IMR-90 (cell line): ENCODE data around the gene SAMD8. TPM values are rescaled to one million over a fixed set of nuclear protein-coding genes. Genes with fewer than 3 reads are reported as not detected.

Experiments
- ATAC-seq: fragments of 200-7000 bp; cut with Tn5 transposase; 2 replicates; pipeline ENCODE4 v1.9.1; 2020; ENCODE audit warnings: low read depth, mild to moderate bottlenecking, moderate library complexity
- BruUV-seq: library from RNA; stranded (reverse); fragments of 400-500 nt; replicated peaks from 2 replicates; lab custom pipeline; 2021; lab: Mats Ljungman, UMichigan
- CTCF ChIA-PET: fragments of 300-600 bp; formaldehyde crosslinking; extraction: SDS; loops from one replicate; lab custom pipeline; 2021; ENCODE audit warnings: antibody characterized with exemption; lab: Yijun Ruan, JAX
- POLR2A ChIA-PET: fragments of 300-600 bp; sonication (Branson Sonifier 250); formaldehyde crosslinking; loops from one replicate; lab custom pipeline; 2022; ENCODE audit warnings: antibody characterized with exemption; ENCODE audit not compliant: unreplicated experiment; lab: Charles Lee
- DNase-seq: peaks from one replicate; pipeline ENCODE4 v3.0.0; 2013
- H2AFZ ChIP-seq: replicated peaks from 2 replicates; pipeline ENCODE3; 2013; ENCODE audit warnings: low read length, mild to moderate bottlenecking; ENCODE audit not compliant: poor library complexity
- H2AK5ac ChIP-seq: 2 replicates; pipeline ENCODE4 v1.6.1; 2013; ENCODE audit warnings: low read depth, low read length, inconsistent platforms
- H2AK9ac ChIP-seq: replicated peaks from 2 replicates; pipeline ENCODE3; 2013; ENCODE audit warnings: mild to moderate bottlenecking, low read depth, low read length, moderate library complexity; ENCODE audit not compliant: poor library complexity
- H2BK120ac ChIP-seq: 2 replicates; pipeline ENCODE4 v1.6.1; 2013; ENCODE audit warnings: low read depth, low read length, inconsistent platforms
- H2BK15ac ChIP-seq: 3 replicates; pipeline ENCODE4 v1.6.1; 2013; ENCODE audit warnings: low read depth, low read length, inconsistent platforms
- H2BK20ac ChIP-seq: 2 replicates; pipeline ENCODE4 v1.6.1; 2013; ENCODE audit warnings: low read depth, mild to moderate bottlenecking, inconsistent platforms, low read length, moderate library complexity
- H2BK5ac ChIP-seq: 2 replicates; pipeline ENCODE4 v1.6.1; 2013; ENCODE audit warnings: mild to moderate bottlenecking, low read depth, low read length, inconsistent platforms; ENCODE audit not compliant: poor library complexity, severe bottlenecking
- H3K14ac ChIP-seq: replicated peaks from 2 replicates; pipeline ENCODE4 v1.6.1; 2013; ENCODE audit warnings: low read depth, low read length, inconsistent platforms
- H3K18ac ChIP-seq: 2 replicates; pipeline ENCODE4 v1.6.1; 2013; ENCODE audit warnings: low read depth, low read length, control low read depth
- H3K23ac ChIP-seq: 2 replicates; pipeline ENCODE4 v1.6.1; 2013; ENCODE audit warnings: low read depth, low read length, inconsistent platforms
- H3K27ac ChIP-seq: 2 replicates; pipeline ENCODE4 v1.5.1; 2013; ENCODE audit warnings: mild to moderate bottlenecking, control low read depth, low read length; ENCODE audit not compliant: insufficient read depth
- H3K27me3 ChIP-seq: 2 replicates; pipeline ENCODE4 v1.6.1; 2013; ENCODE audit warnings: low read length; ENCODE audit not compliant: control insufficient read depth, insufficient read depth
- H3K36me3 ChIP-seq: 2 replicates; pipeline ENCODE4 v1.6.1; 2013; ENCODE audit warnings: low read length, mixed read lengths; ENCODE audit not compliant: control insufficient read depth, insufficient read depth
- H3K4ac ChIP-seq: 2 replicates; pipeline ENCODE4 v1.6.1; 2013; ENCODE audit warnings: low read depth, low read length, inconsistent platforms
- H3K4me1 ChIP-seq: 2 replicates; pipeline ENCODE4 v1.6.1; 2013; ENCODE audit warnings: low read length, mixed read lengths; ENCODE audit not compliant: control insufficient read depth, insufficient read depth
- H3K4me2 ChIP-seq: 2 replicates; pipeline ENCODE4 v1.6.1; 2013; ENCODE audit warnings: low read depth, mild to moderate bottlenecking, control low read depth, low read length, moderate library complexity
- H3K4me3 ChIP-seq: 2 replicates; pipeline ENCODE4 v1.5.1; 2013; ENCODE audit warnings: low read depth, mild to moderate bottlenecking, control low read depth, low read length, moderate library complexity; ENCODE audit not compliant: insufficient read depth
- H3K56ac ChIP-seq: 2 replicates; pipeline ENCODE4 v1.6.1; 2013; ENCODE audit warnings: low read length, inconsistent platforms; ENCODE audit not compliant: insufficient read depth; ENCODE audit errors: extremely low read depth
- H3K79me1 ChIP-seq, 2 experiments: 2 replicates each; pipeline ENCODE4 v1.6.1; 2013; ENCODE audit warnings: low read length in 2 of 2, inconsistent platforms in 1 of 2, low read depth in 1 of 2
- H3K9ac ChIP-seq: 2 replicates; pipeline ENCODE4 v1.6.1; 2013; ENCODE audit warnings: low read depth, low read length, control low read depth
- H3K9me1 ChIP-seq: 2 replicates; pipeline ENCODE4 v1.6.1; 2013; ENCODE audit warnings: low read length, inconsistent platforms; ENCODE audit not compliant: insufficient read depth
- H3K9me3 ChIP-seq: 2 replicates; pipeline ENCODE4 v1.6.1; 2013; ENCODE audit warnings: low read length; ENCODE audit not compliant: control insufficient read depth, insufficient read depth
- H4K20me1 ChIP-seq: 2 replicates; pipeline ENCODE4 v1.6.1; 2013; ENCODE audit warnings: low read length, inconsistent platforms; ENCODE audit not compliant: insufficient read depth
- H4K5ac ChIP-seq: 2 replicates; pipeline ENCODE4 v1.6.1; 2013; ENCODE audit warnings: mild to moderate bottlenecking, low read depth, low read length, control low read depth
- H4K8ac ChIP-seq, 2 experiments: 2 replicates each; pipeline ENCODE4 v1.6.1; 2013; ENCODE audit warnings: low read depth in 2 of 2, low read length in 2 of 2, control low read depth in 1 of 2, inconsistent platforms in 1 of 2
- H4K91ac ChIP-seq: 2 replicates; pipeline ENCODE4 v1.6.1; 2013; ENCODE audit warnings: low read depth, low read length, inconsistent platforms; ENCODE audit not compliant: insufficient read depth
- BHLHE40 ChIP-seq: fragments of 150-350 bp; IDR thresholded peaks from 2 replicates; pipeline ENCODE4 v1.6.1; 2016; ENCODE audit warnings: mild to moderate bottlenecking, low read depth, low read length
- CEBPB ChIP-seq: IDR thresholded peaks from 2 replicates; pipeline ENCODE4 v1.6.1; 2012; ENCODE audit warnings: low read depth, low read length, improper control_type of control experiment
- CHD1 ChIP-seq: IDR thresholded peaks from 2 replicates; pipeline ENCODE4 v1.6.1; 2012; ENCODE audit warnings: low read depth, low read length, improper control_type of control experiment
- FOS ChIP-seq: fragments of 150-350 bp; IDR thresholded peaks from 2 replicates; pipeline ENCODE4 v1.6.1; 2016; ENCODE audit warnings: low read depth, low read length
- MAFK ChIP-seq: IDR thresholded peaks from 2 replicates; pipeline ENCODE4 v1.6.1; 2012; ENCODE audit warnings: low read depth, low read length, improper control_type of control experiment
- MAZ ChIP-seq: IDR thresholded peaks from 2 replicates; pipeline ENCODE4 v1.6.1; 2012; ENCODE audit warnings: low read depth, mild to moderate bottlenecking, low read length, improper control_type of control experiment, moderate library complexity, borderline replicate concordance
- MXI1 ChIP-seq: IDR thresholded peaks from 2 replicates; pipeline ENCODE4 v1.6.1; 2012; ENCODE audit warnings: low read depth, mild to moderate bottlenecking, low read length, moderate library complexity, borderline replicate concordance
- NFE2L2 ChIP-seq: fragments of 150-350 bp; IDR thresholded peaks from 2 replicates; pipeline ENCODE4 v1.6.1; 2016; ENCODE audit warnings: low read depth, mild to moderate bottlenecking, low read length
- POLR2A ChIP-seq: IDR thresholded peaks from 2 replicates; pipeline ENCODE4 v1.6.1; 2012; ENCODE audit warnings: mild to moderate bottlenecking, low read depth, low read length
- RAD21 ChIP-seq: IDR thresholded peaks from 2 replicates; pipeline ENCODE4 v1.6.1; 2012; ENCODE audit warnings: low read length, improper control_type of control experiment
- RCOR1 ChIP-seq: IDR thresholded peaks from 2 replicates; pipeline ENCODE4 v1.6.1; 2012; ENCODE audit warnings: mild to moderate bottlenecking, low read length, improper control_type of control experiment; ENCODE audit not compliant: insufficient replicate concordance
- RFX5 ChIP-seq: IDR thresholded peaks from 2 replicates; pipeline ENCODE4 v1.8.0; 2012; ENCODE audit warnings: low read depth, mild to moderate bottlenecking, low read length, moderate library complexity
- SMC3 ChIP-seq: fragments of 150-350 bp; IDR thresholded peaks from 2 replicates; pipeline ENCODE4 v1.6.1; 2016; ENCODE audit warnings: low read depth, mild to moderate bottlenecking, antibody characterized with exemption, low read length, moderate library complexity
- WGBS, 2 experiments: methylation state at CpG; one replicate each; pipeline versions ENCODE4 v1.1.5 to v1.1.7; 2013; ENCODE audit warnings: missing lambda C conversion rate in 2 of 2; ENCODE audit not compliant: insufficient read length in 1 of 2; ENCODE audit errors: extremely low coverage in 2 of 2; 5-methylcytosine and 5-hydroxymethylcytosine counted together
- dilution Hi-C: fragments of 300-500 bp; cut with HindIII; formaldehyde crosslinking; loops from one replicate; pipeline ENCODE4 v1.14.3; 2018; ENCODE audit warnings: low sequenced_read_pairs; ENCODE audit not compliant: unreplicated experiment
- in situ Hi-C: fragments of 300-500 bp; cut with MboI; formaldehyde crosslinking; loops from 3 replicates; pipeline ENCODE4 v1.14.3; 2019; ENCODE audit warnings: low sequenced_read_pairs, inconsistent platforms, mixed read lengths
- intact Hi-C: fragments of 100-400 bp; cut with micrococcal nuclease; formaldehyde crosslinking; loops from 2 replicates; pipeline ENCODE4 v1.10.0; 2022
- polyA plus RNA-seq, 3 experiments: library from polyadenylated mRNA; depleted of rRNA; stranded (reverse); fragments of >200 nt; gene quantifications; 2 replicates each; pipeline ENCODE4 v1.2.3, GENCODE V29; 2012; ENCODE audit warnings: low replicate concordance in 1 of 3
- total RNA-seq: library from RNA; depleted of rRNA; stranded (reverse); fragments of >200 nt; gene quantifications from 2 replicates; pipeline ENCODE4 v1.2.3, GENCODE V29; 2012
- TF ChIP-seq, protein P1 (sequence below): conservative IDR thresholded peaks from 2 replicates; pipeline ENCODE4 v1.5.1; 2012; ENCODE audit warnings: mild to moderate bottlenecking, low read depth, low read length, improper control_type of control experiment
- TF ChIP-seq, protein P2 (sequence below): fragments of 150-350 bp; IDR thresholded peaks from 2 replicates; pipeline ENCODE4 v1.6.1; 2017; ENCODE audit warnings: mild to moderate bottlenecking, antibody characterized with exemption, low read length, low read depth
- TF ChIP-seq, protein P3 (sequence below): fragments of 150-350 bp; IDR thresholded peaks from 2 replicates; pipeline ENCODE4 v1.6.1; 2016; ENCODE audit warnings: low read depth, mild to moderate bottlenecking, low read length, moderate library complexity, borderline replicate concordance

Gene SAMD8
- total and polyA plus RNA-seq, 2 of the 4 experiments (the other 2 are of a cell fraction): 10.1 to 28.7 TPM

DNA sequence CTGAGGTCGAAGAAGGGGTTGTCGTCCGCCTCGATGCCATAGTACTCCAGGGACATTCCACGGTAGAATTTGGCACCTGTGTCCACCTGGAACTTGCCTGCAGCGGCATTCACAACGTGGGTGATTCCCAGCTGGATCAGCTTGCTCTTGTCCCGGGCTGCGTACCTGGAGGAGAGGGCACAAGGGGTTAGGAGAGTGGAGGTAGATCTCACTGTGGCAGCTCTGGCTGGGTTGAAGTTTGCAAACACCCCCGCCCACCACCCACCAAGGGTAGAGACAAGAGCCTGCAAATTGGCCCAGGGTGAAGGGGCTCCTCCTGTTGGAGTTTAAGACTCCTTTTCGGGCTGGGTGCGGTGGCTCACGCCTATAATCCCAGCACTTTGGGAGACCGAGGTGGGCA lies 15.8 kb upstream of the SAMD8 start:
- Histone ChIP-seq H4K91ac (no peak overlapping the region), H4K8ac (no peak overlapping the region), H4K5ac (no peak overlapping the region), H3K36me3 (no peaks in the 10 kb centered on the region), H2AFZ (no peak overlapping the region), H2BK5ac (no peak overlapping the region), H3K9me1 (no peaks in the 10 kb centered on the region), H2AK5ac (no peak overlapping the region), H3K9ac (no peak overlapping the region), H2BK20ac (no peak overlapping the region), H2BK120ac (no peak overlapping the region), H3K4ac (no peak overlapping the region), H2BK15ac (no peak overlapping the region), H3K4me3 (no peak overlapping the region), H3K14ac (no peak overlapping the region), H3K56ac (no peak overlapping the region), H4K20me1 (0 out of 2 replicates have a peak, but pooled peaks cover 4% of the 10 kb centered on the region), H2AK9ac (no peak overlapping the region), H3K27ac (no peak overlapping the region), H3K79me1 (no peaks in the 10 kb centered on the region), H3K4me1 (peaks cover 4% of the 10 kb centered on the region; the same call in 1 of the 2 replicates), H3K27me3 (peaks cover 2% of the 10 kb centered on the region; the same call in 1 of the 2 replicates), H3K18ac (no peak overlapping the region), H3K4me2 (no peak overlapping the region), H3K9me3 (no peaks in the 10 kb centered on the region), H3K23ac (no peak overlapping the region)
- in situ Hi-C loops (loop anchor here (5.0 kb wide), 1 partner anchor 848 kb away; no protein-coding TSS in a partner anchor), dilution Hi-C loops (no loop called here), intact Hi-C loops (no loop called here)
- DNase-seq: no peak
- no peak for ATAC-seq
- ChIA-PET CTCF (interaction anchor here (0.6 to 0.7 kb wide), 2 partner anchors 769 to 904 kb away, joined by 4 read pairs; no protein-coding TSS in a partner anchor), POLR2A (no interaction called here)
- 76% methylated on average over 4 of the region's 14 CpGs; no CpG with 5 or more reads in 1 of the 2 experiments for WGBS, 2 experiments
- no TSS peak for BruUV-seq
- no peak for TF ChIP-seq BHLHE40
- TF ChIP-seq, protein P1, sequence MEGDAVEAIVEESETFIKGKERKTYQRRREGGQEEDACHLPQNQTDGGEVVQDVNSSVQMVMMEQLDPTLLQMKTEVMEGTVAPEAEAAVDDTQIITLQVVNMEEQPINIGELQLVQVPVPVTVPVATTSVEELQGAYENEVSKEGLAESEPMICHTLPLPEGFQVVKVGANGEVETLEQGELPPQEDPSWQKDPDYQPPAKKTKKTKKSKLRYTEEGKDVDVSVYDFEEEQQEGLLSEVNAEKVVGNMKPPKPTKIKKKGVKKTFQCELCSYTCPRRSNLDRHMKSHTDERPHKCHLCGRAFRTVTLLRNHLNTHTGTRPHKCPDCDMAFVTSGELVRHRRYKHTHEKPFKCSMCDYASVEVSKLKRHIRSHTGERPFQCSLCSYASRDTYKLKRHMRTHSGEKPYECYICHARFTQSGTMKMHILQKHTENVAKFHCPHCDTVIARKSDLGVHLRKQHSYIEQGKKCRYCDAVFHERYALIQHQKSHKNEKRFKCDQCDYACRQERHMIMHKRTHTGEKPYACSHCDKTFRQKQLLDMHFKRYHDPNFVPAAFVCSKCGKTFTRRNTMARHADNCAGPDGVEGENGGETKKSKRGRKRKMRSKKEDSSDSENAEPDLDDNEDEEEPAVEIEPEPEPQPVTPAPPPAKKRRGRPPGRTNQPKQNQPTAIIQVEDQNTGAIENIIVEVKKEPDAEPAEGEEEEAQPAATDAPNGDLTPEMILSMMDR: no peak
- TF ChIP-seq, protein P2, sequence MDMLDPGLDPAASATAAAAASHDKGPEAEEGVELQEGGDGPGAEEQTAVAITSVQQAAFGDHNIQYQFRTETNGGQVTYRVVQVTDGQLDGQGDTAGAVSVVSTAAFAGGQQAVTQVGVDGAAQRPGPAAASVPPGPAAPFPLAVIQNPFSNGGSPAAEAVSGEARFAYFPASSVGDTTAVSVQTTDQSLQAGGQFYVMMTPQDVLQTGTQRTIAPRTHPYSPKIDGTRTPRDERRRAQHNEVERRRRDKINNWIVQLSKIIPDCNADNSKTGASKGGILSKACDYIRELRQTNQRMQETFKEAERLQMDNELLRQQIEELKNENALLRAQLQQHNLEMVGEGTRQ: no peak
- TF ChIP-seq POLR2A: no peak
- TF ChIP-seq FOS: no peak
- TF ChIP-seq RCOR1: no peak
- no peak for TF ChIP-seq MXI1
- TF ChIP-seq NFE2L2: no peak
- TF ChIP-seq MAZ: no peak
- no peak for TF ChIP-seq SMC3
- TF ChIP-seq CEBPB: no peak
- TF ChIP-seq RAD21: no peak
- no peak for TF ChIP-seq CHD1
- TF ChIP-seq RFX5: no peak
- TF ChIP-seq MAFK: no peak
- TF ChIP-seq, protein P3, sequence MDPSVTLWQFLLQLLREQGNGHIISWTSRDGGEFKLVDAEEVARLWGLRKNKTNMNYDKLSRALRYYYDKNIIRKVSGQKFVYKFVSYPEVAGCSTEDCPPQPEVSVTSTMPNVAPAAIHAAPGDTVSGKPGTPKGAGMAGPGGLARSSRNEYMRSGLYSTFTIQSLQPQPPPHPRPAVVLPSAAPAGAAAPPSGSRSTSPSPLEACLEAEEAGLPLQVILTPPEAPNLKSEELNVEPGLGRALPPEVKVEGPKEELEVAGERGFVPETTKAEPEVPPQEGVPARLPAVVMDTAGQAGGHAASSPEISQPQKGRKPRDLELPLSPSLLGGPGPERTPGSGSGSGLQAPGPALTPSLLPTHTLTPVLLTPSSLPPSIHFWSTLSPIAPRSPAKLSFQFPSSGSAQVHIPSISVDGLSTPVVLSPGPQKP: no peak
